PFSK-1 (cell line): ENCODE data around the gene STAT3.

Experiments
- POLR2AphosphoS5 ChIP-seq: IDR thresholded peaks from 2 replicates; pipeline ENCODE4 v1.6.1; 2012; ENCODE audit warnings: low read depth, mild to moderate bottlenecking, control low read depth, low read length, moderate library complexity
- REST ChIP-seq, 2 experiments: IDR thresholded peaks; 2 replicates each; pipeline versions ENCODE4 v1.6.1 to v1.8.0; 2011 to 2012; ENCODE audit warnings: low read depth in 2 of 2, low read length in 2 of 2, control low read depth in 1 of 2, inconsistent platforms in 1 of 2, mild to moderate bottlenecking in 1 of 2, moderate library complexity in 1 of 2; ENCODE audit not compliant: insufficient read depth in 1 of 2
- SIN3A ChIP-seq: IDR thresholded peaks from 2 replicates; pipeline ENCODE4 v1.6.1; 2012; ENCODE audit warnings: mild to moderate bottlenecking, low read length, moderate library complexity, borderline replicate concordance; ENCODE audit not compliant: insufficient read depth
- TAF1 ChIP-seq: IDR thresholded peaks from 2 replicates; pipeline ENCODE4 v1.6.1; 2012; ENCODE audit warnings: low read length, control low read depth, borderline replicate concordance; ENCODE audit not compliant: insufficient read depth

GRCh38 chr17:42422958-42423712 is 34.9 kb upstream of the STAT3 start, which contains the start of gene CAVIN1:
- TF ChIP-seq POLR2AphosphoS5 (peak; percentile 82; the same call in 1 of the 2 replicates), TAF1 (peak; percentile 70; the same call in 1 of the 2 replicates), SIN3A (no peak), REST (IDR thresholded peaks at IDR 0.05; ENCODE audit: insufficient read depth in 1 of 2, low read depth in 2 of 2, low read length in 2 of 2) (peak; percentile 56 to 65; a peak in 2 of 4 replicates)
